SK-N-SH treated with all-trans-retinoic acid at 6 μM for 48 hours (cell line): ENCODE measurements around the gene ROBO2.

Experiments
- CSRNP3 ChIP-seq: fragments of 250-450 bp; sonication (Bioruptor Pico); IDR thresholded peaks from 2 replicates; pipeline ENCODE4 v1.5.1; 2021; ENCODE audit warnings: mild to moderate bottlenecking, moderate library complexity
- ZFP30 ChIP-seq: fragments of 450-650 bp; formaldehyde crosslinking; IDR thresholded peaks from 2 replicates; pipeline ENCODE4 v1.5.0; 2022; ENCODE audit warnings: mild to moderate bottlenecking, moderate library complexity

- TF ChIP-seq ZFP30 (CRISPR knock-in tag) = no peak
- no peak for TF ChIP-seq CSRNP3 (CRISPR knock-in tag)
Measured at GRCh38 chr3:77227567-77227966, 187.7 kb downstream of the ROBO2 start.
